Heart right ventricle (tissue), 16 donors: Measurements from ENCODE around the gene MRPS31. TPM values are rescaled to one million over a fixed set of nuclear protein-coding genes. Genes with fewer than 3 reads are reported as not detected.

Experiments
- ATAC-seq, 8 donors: fragments of 200-7000 bp; cut with Tn5 transposase; one replicate each; pipeline ENCODE4 v1.9.1; 2020; ENCODE audit warnings: mild to moderate bottlenecking in 8 of 8, moderate library complexity in 8 of 8, moderate number of reproducible peaks in 1 of 8
- DNase-seq, 2 donors: peaks; one replicate each; pipeline ENCODE4 v3.0.0-alpha.2; 2020
- H3K27ac ChIP-seq, 10 donors: fragments of 200-600 bp; sonication (generic) in 2 of 10; one replicate each; pipeline versions ENCODE4 v1.5.0 to v1.8.0; 2020 to 2022; ENCODE audit warnings: mild to moderate bottlenecking in 3 of 10
- H3K27me3 ChIP-seq, 7 donors: fragments of 200-600 bp; one replicate each; pipeline ENCODE4 v1.8.0; 2021 to 2022; ENCODE audit warnings: mild to moderate bottlenecking in 2 of 7
- H3K36me3 ChIP-seq, 9 donors: fragments of 200-600 bp; sonication (generic) in 1 of 9; one replicate each; pipeline versions ENCODE4 v1.5.0 to v1.8.0; 2020 to 2022; ENCODE audit warnings: mild to moderate bottlenecking in 2 of 9
- H3K4me1 ChIP-seq, 9 donors: fragments of 200-600 bp; sonication (generic) in 1 of 9; one replicate each; pipeline versions ENCODE4 v1.5.0 to v1.8.0; 2020 to 2022; ENCODE audit warnings: mild to moderate bottlenecking in 4 of 9
- H3K4me3 ChIP-seq, 10 donors: fragments of 200-600 bp; sonication (generic) in 2 of 10; one replicate each; pipeline versions ENCODE4 v1.5.0 to v1.8.0; 2020 to 2022; ENCODE audit warnings: mild to moderate bottlenecking in 7 of 10, moderate library complexity in 2 of 10
- H3K9me3 ChIP-seq, 11 donors: fragments of 200-600 bp in 10 of 11; sonication (generic) in 2 of 11; one replicate each; pipeline versions ENCODE4 v1.5.0 to v1.8.0; 2013 to 2022; ENCODE audit warnings: mild to moderate bottlenecking in 2 of 11, control low read depth in 1 of 11, moderate library complexity in 1 of 11
- CTCF ChIP-seq, 9 donors: fragments of 200-600 bp; sonication (generic) in 2 of 9; IDR thresholded peaks; one replicate each; pipeline versions ENCODE4 v1.5.0 to v1.8.0; 2021 to 2022; ENCODE audit warnings: antibody characterized with exemption in 9 of 9, mild to moderate bottlenecking in 5 of 9, moderate library complexity in 1 of 9
- WGBS, 2 donors: extraction: QIAGEN DNeasy Blood & Tissue Kit; methylation state at CpG; one replicate each; pipeline ENCODE4 v1.1.7; 2013; ENCODE audit warnings: inconsistent platforms in 1 of 2; 5-methylcytosine and 5-hydroxymethylcytosine counted together
- intact Hi-C, 10 donors: fragments of 100-400 bp; cut with DNase I; formaldehyde crosslinking; loops; one replicate each; pipeline versions ENCODE4 v1.11.1 to v1.14.2; 2022
- polyA plus RNA-seq, 2 donors: library from polyadenylated mRNA; stranded (reverse); fragments of 200-250 nt; gene quantifications; one replicate each; pipeline ENCODE4 v1.2.3, GENCODE V29; 2013
- total RNA-seq, 10 donors: library from RNA; stranded (reverse); fragmentation: NEBNext Ultra II Directional in 3 of 10; extraction: Animal tissue kit (Norgen Biotek cat#: 25700) in 3 of 10; gene quantifications; one replicate each; pipeline versions ENCODE4 v1.2.1 to v1.2.4, GENCODE V29; 2021 to 2023
- donor health status: Arrhythmogenic right ventricular cardiomyopathy.
- donor health status: ischemic (EF 13 %, LVEDD 7.1; RV severe dilation, severe dysfunction).
- donor health status: healthy with polysubstance abuse.
- donor health status: DM: no; HTN: yes; CAD: no.
- donor health status: DM: no; HTN: no; CAD: no.
- donor health status: ischemic (EF 25% LVEDD 6.9; RV normal size, moderate dysfunction).
- donor health status: ischemic (EF 25% LVEDD 5.7; RV mildly dilated, moderate dysfunction).
- donor health status: healthy.
- donor health status: DM: yes; HTN: yes; CAD: no.
- donor health status: Ischemic cardiomyopathy.
- donor health status: ischemic (EF 35%, LVEDD 5.7; RV mildly dilated, moderate dysfunction).
- donor health status: nonischemic (EF 11% LVEDD 7.7; RV severe dilation, severe dysfunction).
- donor health status: DM: yes; HTN: yes; CAD: no.
- donor health status: PGD.
- donor health status: ischemic (EF 29% LVEDD 5.4; RV normal size, mild dysfunction).
- donor health status: nonischemic (EF 23%, LVEDD 6.1; RV moderate dilation, normal function).

The MRPS31 gene
- total and polyA plus RNA-seq, 12 donors: 22.2 to 121 (median 30.5) TPM

DNA sequence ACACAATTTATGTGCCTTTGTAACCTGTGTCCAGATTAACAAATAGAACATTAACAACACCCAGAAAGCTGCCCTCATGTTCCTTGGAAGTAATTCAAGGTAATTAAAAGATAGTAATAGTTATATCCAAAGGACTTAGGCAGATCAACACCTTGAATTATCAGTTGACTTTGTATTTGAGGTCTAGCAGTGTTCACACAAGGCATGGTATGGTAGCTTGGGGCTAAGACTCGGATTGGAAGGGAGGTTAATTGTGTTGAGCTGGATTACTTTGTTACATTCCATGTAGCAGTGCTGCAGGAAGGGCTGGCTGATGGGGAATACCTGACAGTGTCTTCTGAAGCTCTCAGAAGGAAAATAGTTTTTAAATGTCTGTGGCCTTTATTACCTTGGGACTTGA lies 35.3 kb upstream of the MRPS31 start:
- intact Hi-C loops: no loop called here
- TF ChIP-seq CTCF (IDR thresholded peaks at IDR 0.05): no peak
- H3K27me3 ChIP-seq: no peaks in the 10 kb centered on the region
- DNase-seq (no peak), ATAC-seq (no peak)
- no peak overlapping the region for H3K27ac ChIP-seq
- H3K9me3 ChIP-seq: no peaks in the 10 kb centered on the region
- no peak overlapping the region for H3K4me3 ChIP-seq
- H3K36me3 ChIP-seq: peaks cover 0 to 83% (median 12%) of the 10 kb centered on the region in 9 donors
- H3K4me1 ChIP-seq: no peaks in the 10 kb centered on the region
- 88 to 93% methylated on average over 1 of the region's 1 CpG for WGBS, 2 donors

GRCh38 chr13:40803316-40803715 lies 32.3 kb upstream of the MRPS31 start:
- 96 to 98% methylated on average over 5 of the region's 5 CpGs for WGBS, 2 donors
- no peaks in the 10 kb centered on the region for H3K4me1 ChIP-seq
- intact Hi-C loops: no loop called here
- H3K4me3 ChIP-seq: no peak overlapping the region
- peaks cover 0 to 83% (median 10%) of the 10 kb centered on the region in 9 donors for H3K36me3 ChIP-seq
- DNase-seq: no peak
- no peaks in the 10 kb centered on the region for H3K27me3 ChIP-seq
- H3K27ac ChIP-seq: no peak overlapping the region
- H3K9me3 ChIP-seq: no peaks in the 10 kb centered on the region
- no peak for ATAC-seq
- TF ChIP-seq CTCF (IDR thresholded peaks at IDR 0.05): no peak

GRCh38 chr13:40801255-40802217 lies 30.5 kb upstream of the MRPS31 start:
- no peaks in the 10 kb centered on the region for H3K27me3 ChIP-seq
- intact Hi-C loops: no loop called here
- no peak for TF ChIP-seq CTCF (IDR thresholded peaks at IDR 0.05)
- ATAC-seq (no peak), DNase-seq (no peak)
- no peaks in the 10 kb centered on the region for H3K9me3 ChIP-seq
- H3K4me3 ChIP-seq: no peak overlapping the region
- H3K4me1 ChIP-seq: no peaks in the 10 kb centered on the region
- H3K36me3 ChIP-seq: peaks cover 0 to 73% (median 10%) of the 10 kb centered on the region in 9 donors
- H3K27ac ChIP-seq: no peak overlapping the region
- 92 to 93% methylated on average over 6 of the region's 6 CpGs for WGBS, 2 donors

DNA sequence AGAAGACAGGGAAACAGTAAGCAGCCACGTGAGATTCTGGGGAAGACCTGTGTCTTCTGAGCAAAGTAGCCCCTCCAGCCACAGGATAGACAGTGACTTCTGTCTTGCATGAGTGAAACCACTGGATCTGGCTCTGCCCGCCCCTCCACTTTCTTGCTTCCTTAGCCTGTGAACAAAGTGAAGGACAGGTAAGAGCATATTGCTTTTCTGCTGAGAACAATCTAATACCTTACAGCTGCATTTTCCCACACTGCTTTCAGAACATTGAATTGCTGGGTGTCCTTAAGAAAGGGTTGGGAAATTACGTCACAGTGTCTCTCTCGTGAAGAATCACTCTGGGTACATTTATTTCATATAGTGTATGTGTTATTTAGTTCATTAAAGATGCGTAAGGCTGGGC lies 29.6 kb upstream of the MRPS31 start:
- no peak for ATAC-seq
- H3K4me3 ChIP-seq: no peak overlapping the region
- intact Hi-C loops: no loop called here
- H3K36me3 ChIP-seq: peaks cover 0 to 73% (median 10%) of the 10 kb centered on the region in 9 donors
- TF ChIP-seq CTCF (IDR thresholded peaks at IDR 0.05): no peak
- H3K9me3 ChIP-seq: no peaks in the 10 kb centered on the region
- no peak for DNase-seq
- no peak overlapping the region for H3K27ac ChIP-seq
- no peaks in the 10 kb centered on the region for H3K4me1 ChIP-seq
- H3K27me3 ChIP-seq: no peaks in the 10 kb centered on the region
- WGBS, 2 donors: 82 to 87% methylated on average over 5 of the region's 5 CpGs
